WERI-Rb-1 (cell line): Measurements from ENCODE around the gene OR10H1.
"Not testable (repeated sequence)": the region's sequence is repeated elsewhere in the genome, so short reads cannot be mapped to it uniquely, and the experiment has no call there.

Experiments used
- DNase-seq: peaks from one replicate; pipeline ENCODE4 v3.0.0-alpha.2; 2020
- H3K27ac ChIP-seq: fragments of 250-450 bp; sonication (Bioruptor Pico); 2 replicates; pipeline ENCODE4 v1.5.1; 2020; ENCODE audit warnings: mild to moderate bottlenecking, moderate library complexity
- H3K27me3 ChIP-seq: fragments of 250-450 bp; sonication (Bioruptor Pico); 2 replicates; pipeline ENCODE4 v1.5.1; 2021; ENCODE audit warnings: mild to moderate bottlenecking, low read depth, moderate library complexity; ENCODE audit not compliant: insufficient read depth, severe bottlenecking
- H3K36me3 ChIP-seq: fragments of 250-450 bp; sonication (Bioruptor Pico); 2 replicates; pipeline ENCODE4 v1.5.1; 2020; ENCODE audit warnings: mild to moderate bottlenecking, moderate library complexity
- H3K4me3 ChIP-seq: 2 replicates; pipeline ENCODE4 v1.5.1; 2011; ENCODE audit warnings: low read depth, mild to moderate bottlenecking, control low read depth, low read length
- H3K9me3 ChIP-seq: fragments of 250-450 bp; sonication (Bioruptor Pico); 2 replicates; pipeline ENCODE4 v1.5.1; 2021; ENCODE audit warnings: mild to moderate bottlenecking, moderate library complexity; ENCODE audit not compliant: severe bottlenecking
- TF ChIP-seq, protein P1 (sequence below): IDR thresholded peaks from 2 replicates; pipeline ENCODE4 v1.5.1; 2011; ENCODE audit warnings: low read depth, mild to moderate bottlenecking, control low read depth, inconsistent platforms, low read length

The OR10H1 gene

DNA sequence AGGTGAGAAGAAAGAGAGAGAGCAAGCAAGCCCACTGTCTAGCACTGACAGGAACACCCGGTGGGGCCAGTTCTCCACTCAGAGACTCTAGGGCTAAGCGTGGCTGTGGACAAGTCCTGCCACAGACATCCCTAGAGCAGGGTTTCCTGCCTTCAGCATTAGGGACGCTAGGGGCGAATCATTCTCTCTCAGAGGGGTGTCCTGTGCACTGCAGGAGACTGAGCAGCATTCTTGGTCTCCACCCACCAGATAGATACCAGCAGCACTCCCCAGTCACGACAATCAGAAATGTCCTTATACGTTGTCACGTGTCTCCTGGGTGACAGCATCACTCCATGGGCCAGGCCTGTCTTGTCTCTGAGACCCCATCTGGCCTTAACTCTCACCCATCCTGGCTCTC is 1.5 kb downstream of the OR10H1 start:
- Histone ChIP-seq H3K27ac (no peak overlapping the region), H3K36me3 (no peaks in the 10 kb centered on the region), H3K9me3 (no peaks in the 10 kb centered on the region), H3K27me3 (peaks cover 76% of the 10 kb centered on the region), H3K4me3 (no peak overlapping the region)
- TF ChIP-seq, protein P1, sequence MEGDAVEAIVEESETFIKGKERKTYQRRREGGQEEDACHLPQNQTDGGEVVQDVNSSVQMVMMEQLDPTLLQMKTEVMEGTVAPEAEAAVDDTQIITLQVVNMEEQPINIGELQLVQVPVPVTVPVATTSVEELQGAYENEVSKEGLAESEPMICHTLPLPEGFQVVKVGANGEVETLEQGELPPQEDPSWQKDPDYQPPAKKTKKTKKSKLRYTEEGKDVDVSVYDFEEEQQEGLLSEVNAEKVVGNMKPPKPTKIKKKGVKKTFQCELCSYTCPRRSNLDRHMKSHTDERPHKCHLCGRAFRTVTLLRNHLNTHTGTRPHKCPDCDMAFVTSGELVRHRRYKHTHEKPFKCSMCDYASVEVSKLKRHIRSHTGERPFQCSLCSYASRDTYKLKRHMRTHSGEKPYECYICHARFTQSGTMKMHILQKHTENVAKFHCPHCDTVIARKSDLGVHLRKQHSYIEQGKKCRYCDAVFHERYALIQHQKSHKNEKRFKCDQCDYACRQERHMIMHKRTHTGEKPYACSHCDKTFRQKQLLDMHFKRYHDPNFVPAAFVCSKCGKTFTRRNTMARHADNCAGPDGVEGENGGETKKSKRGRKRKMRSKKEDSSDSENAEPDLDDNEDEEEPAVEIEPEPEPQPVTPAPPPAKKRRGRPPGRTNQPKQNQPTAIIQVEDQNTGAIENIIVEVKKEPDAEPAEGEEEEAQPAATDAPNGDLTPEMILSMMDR = no peak
- no peak for DNase-seq

DNA sequence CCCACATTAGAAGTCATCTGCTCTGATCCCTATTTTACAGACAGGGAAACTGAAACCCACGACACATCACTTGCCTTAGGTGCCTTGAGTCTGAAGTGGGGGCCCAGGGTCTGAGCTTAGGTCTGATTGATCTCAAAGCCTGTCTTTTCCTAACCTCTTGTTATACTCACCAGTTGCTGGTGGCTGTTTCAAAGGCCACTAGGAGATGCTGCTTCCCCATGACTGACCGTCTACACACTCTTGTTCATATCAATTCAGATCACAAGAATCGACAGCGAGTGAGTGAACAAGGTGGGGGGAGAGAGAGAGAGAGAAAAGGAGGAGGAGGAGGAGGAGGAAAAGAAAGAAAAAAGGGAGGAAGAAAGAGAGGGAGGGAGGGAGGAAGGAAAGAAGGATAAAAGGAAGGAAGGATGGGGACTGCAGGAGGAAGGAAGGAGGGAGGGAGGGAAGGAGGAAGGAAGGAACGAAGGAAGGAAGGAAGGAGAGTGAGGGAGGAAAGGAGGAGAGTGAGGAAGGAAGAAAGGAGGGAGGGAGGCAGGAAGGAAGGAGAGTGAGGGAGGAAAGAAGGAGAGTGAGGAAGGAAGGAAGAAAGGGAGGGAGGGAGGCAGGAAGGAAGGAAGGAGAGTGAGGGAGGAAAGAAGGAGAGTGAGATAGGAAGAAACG is 3.3 kb downstream of the OR10H1 start:
- Histone ChIP-seq H3K36me3 (no peaks in the 10 kb centered on the region), H3K27me3 (peaks cover 73% of the 10 kb centered on the region), H3K4me3 (no peak overlapping the region), H3K27ac (no peak overlapping the region), H3K9me3 (no peaks in the 10 kb centered on the region)
- DNase-seq = no peak
- TF ChIP-seq, protein P1 = no peak

DNA sequence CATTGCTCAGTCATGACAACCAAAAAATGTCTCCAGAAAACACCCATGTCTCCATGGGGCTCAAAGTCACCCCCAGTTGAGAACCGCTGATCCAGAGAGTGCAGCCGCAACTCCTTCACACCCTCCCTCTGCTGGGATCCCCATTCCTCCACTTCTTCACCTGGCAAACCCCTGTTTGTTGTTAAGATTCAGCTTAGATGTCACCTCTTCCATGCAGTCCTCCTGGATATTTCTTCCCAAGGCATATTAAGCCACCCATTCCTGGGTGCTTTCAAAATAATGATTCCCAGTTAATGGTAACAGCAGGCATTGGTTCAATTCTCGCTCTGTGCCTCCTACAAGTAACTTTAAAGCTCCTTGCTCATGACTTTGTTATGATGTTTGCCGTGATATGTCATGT is 4.0 kb downstream of the OR10H1 start:
- Histone ChIP-seq H3K4me3 (no peak overlapping the region), H3K36me3 (no peaks in the 10 kb centered on the region), H3K27ac (no peak overlapping the region), H3K9me3 (no peaks in the 10 kb centered on the region), H3K27me3 (peaks cover 71% of the 10 kb centered on the region)
- TF ChIP-seq, protein P1 = no peak
- DNase-seq = no peak

DNA sequence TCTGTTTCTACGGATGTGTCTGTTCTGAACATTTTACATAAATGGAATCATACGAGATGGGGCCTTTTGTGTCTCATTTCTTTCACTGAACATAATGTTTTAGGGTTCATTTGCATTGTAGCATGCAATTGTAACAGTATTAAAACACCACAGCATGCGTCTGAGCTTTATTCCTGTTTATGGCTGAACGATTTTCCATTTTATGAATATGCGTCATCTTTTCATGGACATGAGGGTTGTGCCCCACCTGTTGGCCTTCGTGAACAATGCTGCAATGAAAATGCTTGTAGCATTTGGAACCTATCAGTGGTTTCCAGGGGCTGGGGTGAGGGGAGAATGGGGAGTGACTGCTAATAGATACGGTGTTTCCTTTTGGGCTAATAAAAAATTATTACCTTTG is 5.1 kb downstream of the OR10H1 start:
- TF ChIP-seq, protein P1 = no peak
- no peak overlapping the region for H3K4me3 ChIP-seq
- H3K9me3 ChIP-seq = no peaks in the 10 kb centered on the region
- H3K27me3 ChIP-seq = peaks cover 63% of the 10 kb centered on the region
- H3K27ac ChIP-seq = no peak overlapping the region
- H3K36me3 ChIP-seq = no peaks in the 10 kb centered on the region
- no peak for DNase-seq

DNA sequence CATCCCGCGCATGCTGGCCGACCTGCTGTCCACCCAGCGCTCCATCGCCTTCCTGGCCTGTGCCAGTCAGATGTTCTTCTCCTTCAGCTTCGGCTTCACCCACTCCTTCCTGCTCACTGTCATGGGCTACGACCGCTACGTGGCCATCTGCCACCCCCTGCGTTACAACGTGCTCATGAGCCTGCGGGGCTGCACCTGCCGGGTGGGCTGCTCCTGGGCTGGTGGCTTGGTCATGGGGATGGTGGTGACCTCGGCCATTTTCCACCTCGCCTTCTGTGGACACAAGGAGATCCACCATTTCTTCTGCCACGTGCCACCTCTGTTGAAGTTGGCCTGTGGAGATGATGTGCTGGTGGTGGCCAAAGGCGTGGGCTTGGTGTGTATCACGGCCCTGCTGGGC is 21.2 kb downstream of the OR10H1 start:
- not testable (repeated sequence) for H3K9me3 ChIP-seq, H3K27ac ChIP-seq, H3K36me3 ChIP-seq, DNase-seq, H3K4me3 ChIP-seq
- peaks cover 73% of the 10 kb centered on the region for H3K27me3 ChIP-seq

DNA sequence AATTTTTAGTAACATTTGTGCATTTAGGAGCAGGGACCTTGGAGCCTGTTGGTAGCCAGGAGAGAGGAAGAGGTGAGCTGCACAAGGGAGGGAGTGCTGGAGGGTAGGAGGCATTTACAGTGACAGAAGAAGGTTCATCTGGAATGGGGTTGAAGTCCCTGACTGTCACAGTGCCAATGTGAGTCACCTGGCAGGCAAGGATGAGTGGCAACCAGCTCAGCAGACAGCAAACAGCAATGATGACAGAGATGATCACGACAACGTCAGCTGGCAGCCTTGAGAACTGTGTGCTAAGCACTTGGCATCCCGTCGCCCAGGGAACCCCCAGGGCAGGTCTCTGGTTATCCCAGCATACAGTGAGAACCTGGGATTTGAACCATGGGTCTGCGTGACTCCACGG is 25.4 kb downstream of the OR10H1 start:
- no peak overlapping the region for H3K27ac ChIP-seq
- H3K9me3 ChIP-seq = no peaks in the 10 kb centered on the region
- no peaks in the 10 kb centered on the region for H3K36me3 ChIP-seq
- H3K27me3 ChIP-seq = peaks cover 67% of the 10 kb centered on the region
- DNase-seq = no peak
- H3K4me3 ChIP-seq = no peak overlapping the region
- TF ChIP-seq, protein P1 = no peak
